Endothelial cell (in vitro differentiated cells): ENCODE measurements around the gene GALNT5. TPM values are rescaled to one million over a fixed set of nuclear protein-coding genes. Genes with fewer than 3 reads are reported as not detected.

Experiments
- DNase-seq: peaks from one replicate; pipeline ENCODE4 v3.0.0; 2021; ENCODE audit warnings: low spot score
- H3K27ac Mint-ChIP-seq: one replicate; pipeline ENCODE4 v1.8.0; 2021; ENCODE audit warnings: mixed read lengths, inconsistent platforms; ENCODE audit not compliant: unreplicated experiment
- H3K27me3 Mint-ChIP-seq: one replicate; pipeline ENCODE4 v1.8.0; 2021; ENCODE audit warnings: mild to moderate bottlenecking, moderate library complexity, mixed read lengths, inconsistent platforms; ENCODE audit not compliant: unreplicated experiment
- H3K36me3 Mint-ChIP-seq: one replicate; pipeline ENCODE4 v1.8.0; 2021; ENCODE audit warnings: mild to moderate bottlenecking, low read depth, mixed read lengths, inconsistent platforms; ENCODE audit not compliant: unreplicated experiment
- H3K4me1 Mint-ChIP-seq: one replicate; pipeline ENCODE4 v1.8.0; 2021; ENCODE audit warnings: mild to moderate bottlenecking, mixed read lengths, inconsistent platforms; ENCODE audit not compliant: unreplicated experiment
- H3K4me3 Mint-ChIP-seq: one replicate; pipeline ENCODE4 v1.8.0; 2021; ENCODE audit warnings: mild to moderate bottlenecking, mixed read lengths, inconsistent platforms; ENCODE audit not compliant: unreplicated experiment
- H3K9me3 Mint-ChIP-seq: one replicate; pipeline ENCODE4 v1.8.0; 2021; ENCODE audit warnings: mixed read lengths, inconsistent platforms; ENCODE audit not compliant: unreplicated experiment
- CTCF ChIP-seq: fragments of 200-600 bp; sonication (generic); IDR thresholded peaks from one replicate; pipeline ENCODE4 v1.5.0; 2021; ENCODE audit warnings: antibody characterized with exemption; ENCODE audit not compliant: unreplicated experiment
- total RNA-seq: library from RNA; stranded (reverse); fragmentation: NEBNext Ultra II Directional; extraction: Animal tissue kit (Norgen Biotek cat#: 25700); gene quantifications from one replicate; pipeline ENCODE4 v1.2.1, GENCODE V29; 2021; ENCODE audit not compliant: unreplicated experiment

Gene GALNT5
- total RNA-seq, 1 donor from 2014 or later = 0.15 TPM

GRCh38 chr2:157319795-157320194, 62.3 kb downstream of the GALNT5 start:
- Mint-ChIP-seq H3K36me3 (no peaks in the 10 kb centered on the region), H3K27me3 (no peaks in the 10 kb centered on the region), H3K4me1 (peaks cover 4% of the 10 kb centered on the region), H3K9me3 (no peaks in the 10 kb centered on the region), H3K27ac (no peak overlapping the region), H3K4me3 (no peak overlapping the region)
- no peak for DNase-seq
- TF ChIP-seq CTCF = no peak

DNA sequence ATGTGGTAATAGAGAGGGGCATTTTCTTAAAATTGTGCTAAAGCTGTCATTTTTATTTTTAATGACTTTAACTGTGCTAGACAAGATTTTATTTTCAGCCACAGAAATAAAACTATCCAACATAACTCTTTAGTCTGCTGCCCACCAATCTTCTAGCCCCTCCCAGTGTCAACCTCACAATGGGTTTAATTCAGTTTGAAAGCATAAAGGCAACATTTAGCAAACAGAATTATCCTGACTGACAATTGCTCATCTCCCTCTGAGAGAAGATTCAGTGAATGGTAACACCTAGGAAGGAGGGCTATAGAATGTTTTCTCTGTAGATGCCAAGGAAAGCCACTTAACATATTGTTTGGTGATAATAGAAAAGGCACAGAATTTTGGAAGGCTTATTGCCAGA, 62.9 kb downstream of the GALNT5 start:
- H3K27ac Mint-ChIP-seq = no peak overlapping the region
- peaks cover 4% of the 10 kb centered on the region for H3K4me1 Mint-ChIP-seq
- H3K4me3 Mint-ChIP-seq = no peak overlapping the region

DNA sequence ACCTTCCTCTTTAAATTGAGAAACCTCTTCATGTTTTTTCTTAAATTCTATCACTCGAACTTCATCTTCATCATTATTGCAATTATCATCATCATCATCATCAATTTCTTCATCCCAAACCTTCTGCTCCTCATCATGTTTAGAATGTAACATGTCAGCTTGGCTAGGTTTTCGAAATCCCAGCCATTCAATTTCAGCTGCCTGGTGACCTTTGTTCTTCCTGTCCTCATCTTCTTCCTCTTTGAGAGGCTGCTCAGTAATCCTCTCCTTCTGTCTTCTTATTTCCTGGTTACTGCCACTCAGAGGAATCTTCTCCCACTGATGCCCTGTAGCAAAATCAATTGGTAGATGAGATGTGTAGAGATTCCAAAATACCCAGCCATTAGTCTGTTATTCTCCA, 64.0 kb downstream of the GALNT5 start:
- TF ChIP-seq CTCF = no peak
- H3K4me1 Mint-ChIP-seq = peaks cover 8% of the 10 kb centered on the region
- no peak overlapping the region for H3K4me3 Mint-ChIP-seq
- H3K27ac Mint-ChIP-seq = no peak overlapping the region
- DNase-seq = no peak
- H3K27me3 Mint-ChIP-seq = no peaks in the 10 kb centered on the region
- H3K36me3 Mint-ChIP-seq = no peaks in the 10 kb centered on the region
- no peaks in the 10 kb centered on the region for H3K9me3 Mint-ChIP-seq

More for the DNA sequence above, 62.9 kb downstream of the GALNT5 start:
- no peak for TF ChIP-seq CTCF
- Mint-ChIP-seq H3K27me3 (no peaks in the 10 kb centered on the region), H3K9me3 (no peaks in the 10 kb centered on the region), H3K36me3 (no peaks in the 10 kb centered on the region)
- no peak for DNase-seq

- Mint-ChIP-seq H3K4me1 (peaks cover 8% of the 10 kb centered on the region), H3K36me3 (no peaks in the 10 kb centered on the region), H3K4me3 (no peak overlapping the region), H3K27ac (no peak overlapping the region), H3K9me3 (no peaks in the 10 kb centered on the region), H3K27me3 (no peaks in the 10 kb centered on the region)
- TF ChIP-seq CTCF = no peak
- DNase-seq = no peak
Observed at GRCh38 chr2:157322432-157322831, 64.9 kb downstream of the GALNT5 start.

GRCh38 chr2:157324331-157324843, 66.9 kb downstream of the GALNT5 start:
- H3K4me1 Mint-ChIP-seq = peaks cover 8% of the 10 kb centered on the region

More at GRCh38 chr2:157324331-157324843, 66.9 kb downstream of the GALNT5 start:
- Mint-ChIP-seq H3K36me3 (no peaks in the 10 kb centered on the region), H3K27me3 (no peaks in the 10 kb centered on the region), H3K27ac (no peak overlapping the region), H3K9me3 (no peaks in the 10 kb centered on the region), H3K4me3 (no peak overlapping the region)
- TF ChIP-seq CTCF = no peak
- no peak for DNase-seq
